ENCODE results near the gene NUDC. TPM values are rescaled to one million over a fixed set of nuclear protein-coding genes. Genes with fewer than 3 reads are reported as not detected.

The NUDC gene
- total and polyA plus RNA-seq, 9 of the 15 experiments (the other 6 are each of a cell fraction or from before 2014, with no cell fraction given): 9.8 to 234 (median 149) TPM

DNA sequence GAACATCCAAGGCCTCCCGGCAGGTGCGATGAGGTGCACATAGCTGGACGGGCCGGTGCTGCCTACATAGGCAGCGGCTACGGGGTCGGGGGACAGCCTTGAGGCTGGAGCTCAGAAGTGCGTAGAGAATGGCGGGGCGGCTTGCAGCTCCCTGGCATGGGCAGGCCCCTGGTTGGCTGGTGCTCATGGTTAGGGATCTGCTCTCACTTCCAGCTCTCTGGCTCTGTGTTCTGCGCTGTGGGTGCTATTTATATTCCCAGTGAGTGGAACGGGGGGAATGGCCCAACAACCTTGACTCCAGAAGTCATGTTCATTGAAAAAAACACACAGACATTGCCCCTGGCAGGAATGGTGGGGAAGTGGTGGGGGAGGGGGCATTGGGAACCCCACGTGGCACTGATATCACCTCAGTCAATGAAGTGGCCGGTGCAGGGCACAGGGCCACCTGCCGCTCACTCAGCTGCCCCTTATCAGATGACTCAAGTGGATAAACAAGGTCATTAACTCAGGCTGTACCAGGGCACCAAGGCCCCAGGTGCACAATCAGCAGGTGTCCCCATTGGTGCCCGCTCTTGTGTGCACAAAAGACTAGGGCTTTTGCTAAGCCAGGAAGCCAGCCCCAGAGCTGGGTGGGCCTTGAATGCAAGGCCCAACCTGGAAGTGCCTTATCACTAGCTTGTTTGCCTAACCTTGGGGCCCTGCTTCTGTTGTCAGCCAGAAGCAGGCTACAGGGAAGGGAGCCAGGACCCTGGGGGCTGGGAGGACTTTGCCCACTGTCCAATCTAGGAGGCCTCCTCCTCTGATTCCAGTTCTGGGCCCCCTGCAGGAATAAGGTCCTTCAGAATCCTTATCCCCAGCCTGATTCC lies 7.6 kb upstream of the NUDC start, which contains the start of gene NR0B2 (continued):
- TF ChIP-seq SFPQ (IDR thresholded peaks at IDR 0.05; ENCODE audit: low read depth, low read length) (no peak), CBX5 (IDR thresholded peaks at IDR 0.05; ENCODE audit: borderline replicate concordance, low read depth) (no peak), ZBTB17 (CRISPR knock-in tag; IDR thresholded peaks at IDR 0.05) (no peak), HCFC1 (IDR thresholded peaks at IDR 0.05; ENCODE audit: low read depth, low read length) (no peak), HDAC1 (IDR thresholded peaks at IDR 0.05) (no peak), GTF2E2 (tag; IDR thresholded peaks at IDR 0.05) (no peak), RFX5 (IDR thresholded peaks at IDR 0.05; ENCODE audit: low read depth, low read length) (no peak), ZNF121 (CRISPR knock-in tag; conservative IDR thresholded peaks at IDR 0.05) (no peak), KLF16 (IDR thresholded peaks at IDR 0.05) (no peak), CCAR2 (IDR thresholded peaks at IDR 0.05; ENCODE audit: low read depth, low read length) (no peak), SRSF7 (optimal IDR thresholded peaks at IDR 0.05; ENCODE audit: low read depth, low read length) (no peak), ETV5 (CRISPR knock-in tag; IDR thresholded peaks at IDR 0.05; ENCODE audit: low read depth) (no peak), NR2C2 (CRISPR knock-in tag; IDR thresholded peaks at IDR 0.05) (no peak), NR2C2 (tag; IDR thresholded peaks at IDR 0.05) (peak; percentile 77), ZSCAN32 (CRISPR knock-in tag; IDR thresholded peaks at IDR 0.05) (no peak), EHMT2 (IDR thresholded peaks at IDR 0.05) (no peak), ZNF76 (CRISPR knock-in tag; IDR thresholded peaks at IDR 0.05; ENCODE audit: borderline replicate concordance) (no peak), CEBPZ (IDR thresholded peaks at IDR 0.05; ENCODE audit: borderline replicate concordance, low read depth, low read length) (no peak)
- TF ChIP-seq, protein P1, sequence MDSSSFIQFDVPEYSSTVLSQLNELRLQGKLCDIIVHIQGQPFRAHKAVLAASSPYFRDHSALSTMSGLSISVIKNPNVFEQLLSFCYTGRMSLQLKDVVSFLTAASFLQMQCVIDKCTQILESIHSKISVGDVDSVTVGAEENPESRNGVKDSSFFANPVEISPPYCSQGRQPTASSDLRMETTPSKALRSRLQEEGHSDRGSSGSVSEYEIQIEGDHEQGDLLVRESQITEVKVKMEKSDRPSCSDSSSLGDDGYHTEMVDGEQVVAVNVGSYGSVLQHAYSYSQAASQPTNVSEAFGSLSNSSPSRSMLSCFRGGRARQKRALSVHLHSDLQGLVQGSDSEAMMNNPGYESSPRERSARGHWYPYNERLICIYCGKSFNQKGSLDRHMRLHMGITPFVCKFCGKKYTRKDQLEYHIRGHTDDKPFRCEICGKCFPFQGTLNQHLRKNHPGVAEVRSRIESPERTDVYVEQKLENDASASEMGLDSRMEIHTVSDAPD (CRISPR knock-in tag; IDR thresholded peaks at IDR 0.05): no peak
- TF ChIP-seq, protein P2, sequence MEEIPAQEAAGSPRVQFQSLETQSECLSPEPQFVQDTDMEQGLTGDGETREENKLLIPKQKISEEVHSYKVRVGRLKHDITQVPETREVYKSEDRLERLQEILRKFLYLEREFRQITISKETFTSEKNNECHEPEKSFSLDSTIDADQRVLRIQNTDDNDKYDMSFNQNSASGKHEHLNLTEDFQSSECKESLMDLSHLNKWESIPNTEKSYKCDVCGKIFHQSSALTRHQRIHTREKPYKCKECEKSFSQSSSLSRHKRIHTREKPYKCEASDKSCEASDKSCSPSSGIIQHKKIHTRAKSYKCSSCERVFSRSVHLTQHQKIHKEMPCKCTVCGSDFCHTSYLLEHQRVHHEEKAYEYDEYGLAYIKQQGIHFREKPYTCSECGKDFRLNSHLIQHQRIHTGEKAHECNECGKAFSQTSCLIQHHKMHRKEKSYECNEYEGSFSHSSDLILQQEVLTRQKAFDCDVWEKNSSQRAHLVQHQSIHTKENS (CRISPR knock-in tag; IDR thresholded peaks at IDR 0.05): no peak
